DOHH2 (cell line): ENCODE measurements around the gene CFAP92.

ENCODE experiments used
- CTCF ChIP-seq: fragments of 200-600 bp; sonication (generic); IDR thresholded peaks from one replicate; pipeline ENCODE4 v1.5.1; 2014; ENCODE audit warnings: antibody characterized with exemption, mild to moderate bottlenecking, low read depth, low read length; ENCODE audit not compliant: poor library complexity, severe bottlenecking
- EZH2phosphoT487 ChIP-seq: fragments of 200-600 bp; sonication (generic); IDR thresholded peaks from 2 replicates; pipeline ENCODE4 v1.6.1; 2017; ENCODE audit warnings: borderline replicate concordance, mild to moderate bottlenecking, antibody characterized with exemption, low read length, moderate library complexity, mixed read lengths

GRCh38 chr3:128879991-128880390, 113.9 kb downstream of the CFAP92 start:
- TF ChIP-seq CTCF (no peak), EZH2phosphoT487 (no peak)
